ENCODE results near the gene NUDT22. TPM values are rescaled to one million over a fixed set of nuclear protein-coding genes. Genes with fewer than 3 reads are reported as not detected.

Gene NUDT22
- total RNA-seq, 1 donor from 2014 or later: 40.7 TPM

DNA sequence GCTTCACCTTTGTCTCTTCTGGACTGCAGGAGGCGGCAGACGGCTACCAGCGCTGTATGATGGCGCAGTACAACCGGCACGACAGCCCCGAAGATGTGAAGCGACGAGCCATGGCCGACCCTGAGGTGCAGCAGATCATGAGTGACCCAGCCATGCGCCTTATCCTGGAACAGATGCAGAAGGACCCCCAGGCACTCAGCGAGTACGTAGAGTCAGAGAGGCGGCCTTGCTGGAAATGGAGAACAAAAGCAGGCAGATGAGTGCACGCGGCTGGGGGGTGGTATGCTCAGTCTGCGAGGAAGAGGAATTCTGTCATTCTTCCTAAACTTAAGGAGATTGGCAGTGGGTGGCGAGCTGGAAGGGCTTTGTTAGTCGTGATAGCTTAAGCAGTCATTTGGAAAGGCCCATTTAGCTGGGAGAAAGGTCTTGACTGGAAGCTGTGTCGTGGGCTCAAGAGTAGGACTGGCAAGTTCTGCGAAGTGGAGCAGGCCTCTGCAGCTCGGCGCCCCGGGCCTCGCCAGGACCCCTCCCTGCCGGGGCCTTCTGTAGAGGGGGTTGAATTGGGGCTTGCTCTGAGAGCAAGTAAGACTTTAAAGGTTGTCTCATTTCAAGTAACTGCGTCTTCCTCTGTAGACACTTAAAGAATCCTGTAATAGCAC, 22.5 kb upstream of the NUDT22 start:
- Mint-ChIP-seq H3K4me1 (ENCODE audit: low read depth, unreplicated experiment) (peaks cover 24% of the 10 kb centered on the region), H3K27ac (ENCODE audit: unreplicated experiment) (no peak overlapping the region), H3K9me3 (ENCODE audit: unreplicated experiment) (no peaks in the 10 kb centered on the region), H3K27me3 (ENCODE audit: low read depth, unreplicated experiment) (no peaks in the 10 kb centered on the region), H3K4me3 (ENCODE audit: unreplicated experiment) (no peak overlapping the region), H3K36me3 (ENCODE audit: low read depth, unreplicated experiment) (peaks cover 20% of the 10 kb centered on the region)
- Histone ChIP-seq H3K36me3 (ENCODE audit: insufficient read depth, low read length) (peaks cover 42% of the 10 kb centered on the region), H3K9ac (ENCODE audit: low read length) (no peak overlapping the region), H2AFZ (ENCODE audit: low read depth, low read length) (no peak overlapping the region), H4K20me1 (ENCODE audit: insufficient read depth, low read length) (peaks cover 42% of the 10 kb centered on the region), H3K27ac (ENCODE audit: low read depth, low read length) (no peak overlapping the region), H3K27me3 (ENCODE audit: insufficient read depth, low read length) (no peaks in the 10 kb centered on the region), H3K4me3 (ENCODE audit: insufficient read depth, low read depth, low read length) (no peak overlapping the region), H3K4me1 (ENCODE audit: insufficient read depth, low read length) (peaks cover 25% of the 10 kb centered on the region), H3K4me2 (ENCODE audit: low read length) (no peak overlapping the region), H3K79me2 (ENCODE audit: insufficient read depth, low read length) (no peaks in the 10 kb centered on the region), H3K9me3 (ENCODE audit: insufficient read depth, low read depth, low read length) (no peaks in the 10 kb centered on the region)
- TF ChIP-seq EZH2 (IDR thresholded peaks at IDR 0.05; ENCODE audit: insufficient read depth, low read length): no peak
- DNase-seq (ENCODE audit: low read depth) (no peak), FAIRE-seq (no peak)

- peak overlapping the region; percentile 20 for H3K4me2 ChIP-seq (ENCODE audit: low read length)
- peaks cover 42% of the 10 kb centered on the region for H4K20me1 ChIP-seq (ENCODE audit: insufficient read depth, low read length)
- no peak for FAIRE-seq
- H2AFZ ChIP-seq (ENCODE audit: low read depth, low read length): no peak overlapping the region
- H3K27me3 ChIP-seq (ENCODE audit: insufficient read depth, low read length): no peaks in the 10 kb centered on the region
- H3K4me3 ChIP-seq (ENCODE audit: insufficient read depth, low read depth, low read length): no peak overlapping the region
- H3K36me3 ChIP-seq (ENCODE audit: insufficient read depth, low read length): peaks cover 42% of the 10 kb centered on the region
- Mint-ChIP-seq H3K9me3 (ENCODE audit: unreplicated experiment) (no peaks in the 10 kb centered on the region), H3K4me3 (ENCODE audit: unreplicated experiment) (no peak overlapping the region), H3K36me3 (ENCODE audit: low read depth, unreplicated experiment) (peaks cover 23% of the 10 kb centered on the region), H3K27ac (ENCODE audit: unreplicated experiment) (no peak overlapping the region), H3K27me3 (ENCODE audit: low read depth, unreplicated experiment) (no peaks in the 10 kb centered on the region), H3K4me1 (ENCODE audit: low read depth, unreplicated experiment) (peaks cover 24% of the 10 kb centered on the region)
- TF ChIP-seq, protein P1, sequence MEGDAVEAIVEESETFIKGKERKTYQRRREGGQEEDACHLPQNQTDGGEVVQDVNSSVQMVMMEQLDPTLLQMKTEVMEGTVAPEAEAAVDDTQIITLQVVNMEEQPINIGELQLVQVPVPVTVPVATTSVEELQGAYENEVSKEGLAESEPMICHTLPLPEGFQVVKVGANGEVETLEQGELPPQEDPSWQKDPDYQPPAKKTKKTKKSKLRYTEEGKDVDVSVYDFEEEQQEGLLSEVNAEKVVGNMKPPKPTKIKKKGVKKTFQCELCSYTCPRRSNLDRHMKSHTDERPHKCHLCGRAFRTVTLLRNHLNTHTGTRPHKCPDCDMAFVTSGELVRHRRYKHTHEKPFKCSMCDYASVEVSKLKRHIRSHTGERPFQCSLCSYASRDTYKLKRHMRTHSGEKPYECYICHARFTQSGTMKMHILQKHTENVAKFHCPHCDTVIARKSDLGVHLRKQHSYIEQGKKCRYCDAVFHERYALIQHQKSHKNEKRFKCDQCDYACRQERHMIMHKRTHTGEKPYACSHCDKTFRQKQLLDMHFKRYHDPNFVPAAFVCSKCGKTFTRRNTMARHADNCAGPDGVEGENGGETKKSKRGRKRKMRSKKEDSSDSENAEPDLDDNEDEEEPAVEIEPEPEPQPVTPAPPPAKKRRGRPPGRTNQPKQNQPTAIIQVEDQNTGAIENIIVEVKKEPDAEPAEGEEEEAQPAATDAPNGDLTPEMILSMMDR (IDR thresholded peaks at IDR 0.05; ENCODE audit: insufficient read depth, low read depth, low read length): no peak
- no peak for TF ChIP-seq EZH2 (IDR thresholded peaks at IDR 0.05; ENCODE audit: insufficient read depth, low read length)
- no peaks in the 10 kb centered on the region for H3K9me3 ChIP-seq (ENCODE audit: insufficient read depth, low read depth, low read length)
- H3K79me2 ChIP-seq (ENCODE audit: insufficient read depth, low read length): no peaks in the 10 kb centered on the region
- peaks cover 25% of the 10 kb centered on the region for H3K4me1 ChIP-seq (ENCODE audit: insufficient read depth, low read length)
- no peak for DNase-seq (ENCODE audit: low read depth)
- H3K27ac ChIP-seq (ENCODE audit: low read depth, low read length): no peak overlapping the region
- no peak overlapping the region for H3K9ac ChIP-seq (ENCODE audit: low read length)
Measured at GRCh38 chr11:64204080-64204440, 22.0 kb upstream of the NUDT22 start.

- Histone ChIP-seq H3K79me2 (ENCODE audit: insufficient read depth, low read length) (no peaks in the 10 kb centered on the region), H3K4me3 (ENCODE audit: insufficient read depth, low read depth, low read length) (no peak overlapping the region), H3K9ac (ENCODE audit: low read length) (no peak overlapping the region), H3K4me1 (ENCODE audit: insufficient read depth, low read length) (peaks cover 25% of the 10 kb centered on the region), H3K9me3 (ENCODE audit: insufficient read depth, low read depth, low read length) (no peaks in the 10 kb centered on the region), H3K27me3 (ENCODE audit: insufficient read depth, low read length) (no peaks in the 10 kb centered on the region), H3K27ac (ENCODE audit: low read depth, low read length) (no peak overlapping the region), H3K4me2 (ENCODE audit: low read length) (peak overlapping the region; percentile 20), H4K20me1 (ENCODE audit: insufficient read depth, low read length) (peaks cover 42% of the 10 kb centered on the region), H2AFZ (ENCODE audit: low read depth, low read length) (no peak overlapping the region), H3K36me3 (ENCODE audit: insufficient read depth, low read length) (peaks cover 42% of the 10 kb centered on the region)
- Mint-ChIP-seq H3K27ac (ENCODE audit: unreplicated experiment) (peak overlapping the region; percentile 23), H3K9me3 (ENCODE audit: unreplicated experiment) (no peaks in the 10 kb centered on the region), H3K36me3 (ENCODE audit: low read depth, unreplicated experiment) (peaks cover 23% of the 10 kb centered on the region), H3K4me1 (ENCODE audit: low read depth, unreplicated experiment) (peaks cover 24% of the 10 kb centered on the region), H3K4me3 (ENCODE audit: unreplicated experiment) (no peak overlapping the region), H3K27me3 (ENCODE audit: low read depth, unreplicated experiment) (no peaks in the 10 kb centered on the region)
- DNase-seq (ENCODE audit: low read depth) (peak; percentile 88), FAIRE-seq (peak; percentile 55)
- no peak for TF ChIP-seq EZH2 (IDR thresholded peaks at IDR 0.05; ENCODE audit: insufficient read depth, low read length)
- TF ChIP-seq, protein P1 (IDR thresholded peaks at IDR 0.05; ENCODE audit: insufficient read depth, low read depth, low read length): peak; percentile 84
Measured at GRCh38 chr11:64204464-64204989, 21.5 kb upstream of the NUDT22 start.
